Esophagus squamous epithelium (tissue), 5 donors: ENCODE results near the gene KCNQ4. TPM values are rescaled to one million over a fixed set of nuclear protein-coding genes. Genes with fewer than 3 reads are reported as not detected.

Experiments
- DNase-seq: peaks from one replicate; lab custom pipeline; 2025; lab: John Stamatoyannopoulos, UW
- H3K27ac ChIP-seq, 4 donors: fragments of 200-600 bp; sonication (generic); one replicate each; pipeline ENCODE4 v1.5.1; 2016 to 2019; ENCODE audit warnings: mild to moderate bottlenecking in 1 of 4
- H3K27me3 ChIP-seq, 4 donors: fragments of 200-600 bp; sonication (generic); 1 replicate in 3 of 4; 2 replicates in 1 of 4; pipeline versions ENCODE4 v1.5.1 to v1.6.0; 2017 to 2021; ENCODE audit warnings: antibody characterized with exemption in 1 of 4
- H3K36me3 ChIP-seq, 3 donors: fragments of 200-600 bp; sonication (generic); one replicate each; pipeline ENCODE4 v1.5.1; 2016 to 2019
- H3K4me1 ChIP-seq, 3 donors: fragments of 200-600 bp; sonication (generic); one replicate each; pipeline ENCODE4 v1.5.1; 2017 to 2019
- H3K4me3 ChIP-seq, 4 donors: fragments of 200-600 bp; sonication (generic); 1 replicate in 3 of 4; 2 replicates in 1 of 4; pipeline ENCODE4 v1.5.1; 2016 to 2019; ENCODE audit warnings: mild to moderate bottlenecking in 2 of 4, moderate library complexity in 1 of 4
- H3K9me3 ChIP-seq, 3 donors: fragments of 200-600 bp; sonication (generic); one replicate each; pipeline ENCODE4 v1.5.1; 2016 to 2019
- CTCF ChIP-seq, 6 experiments: fragments of 450-650 bp in 4 of 6; fragments of 200-600 bp in 2 of 6; sonication (generic) in 2 of 6; IDR thresholded peaks; one replicate each; pipeline ENCODE4 v1.5.1; 2016 to 2019; ENCODE audit warnings: antibody characterized with exemption in 6 of 6, mild to moderate bottlenecking in 4 of 6, moderate library complexity in 4 of 6
- POLR2A ChIP-seq, 4 donors: fragments of 450-650 bp; IDR thresholded peaks; one replicate each; pipeline ENCODE4 v1.6.1; 2017; ENCODE audit warnings: antibody characterized with exemption in 4 of 4, mild to moderate bottlenecking in 4 of 4, moderate library complexity in 3 of 4
- WGBS, 2 donors: methylation state at CpG; one replicate each; pipeline ENCODE4 v1.1.5; 2018; 5-methylcytosine and 5-hydroxymethylcytosine counted together
- intact Hi-C: fragments of 100-400 bp; cut with DNase I; formaldehyde crosslinking; loops from one replicate; pipeline ENCODE4 v1.15.0; 2022
- total RNA-seq, 4 donors: library from RNA; depleted of rRNA; stranded (reverse); fragments of >200 nt; gene quantifications; one replicate each; pipeline ENCODE4 v1.1.0, GENCODE V29; 2016
- donor health status: DM: yes; HTN: yes; CAD: no.

Gene KCNQ4
- total RNA-seq, 4 donors from 2014 or later, result 0.50 to 2.1 (median 0.81) TPM

GRCh38 chr1:40786171-40786994 lies 2.8 kb downstream of the KCNQ4 start:
- no peak for TF ChIP-seq POLR2A (IDR thresholded peaks at IDR 0.05)
- TF ChIP-seq CTCF (IDR thresholded peaks at IDR 0.05), result no peak
- H3K4me1 ChIP-seq, result peaks cover 13 to 71% (median 22%) of the 10 kb centered on the region in 3 donors
- no peak for DNase-seq
- H3K9me3 ChIP-seq, result no peaks in the 10 kb centered on the region
- H3K36me3 ChIP-seq, result no peaks in the 10 kb centered on the region
- peak overlapping the region in 3 of 4 donors; percentile 34 to 87 (median 81) for H3K27ac ChIP-seq
- 85% methylated on average over 4 of the region's 9 CpGs; no CpG with 5 or more reads in 1 of the 2 donors for WGBS, 2 donors
- H3K4me3 ChIP-seq, result no peak overlapping the region
- H3K27me3 ChIP-seq, result peaks cover 0 to 13% (median 0%) of the 10 kb centered on the region in 4 donors
- intact Hi-C loops, result no loop called here

- intact Hi-C loops, result no loop called here
- Histone ChIP-seq H3K9me3 (no peaks in the 10 kb centered on the region), H3K4me3 (no peak overlapping the region), H3K27ac (peak overlapping the region in 3 of 4 donors; percentile 42 to 87 (median 81)), H3K27me3 (peaks cover 0 to 13% (median 0%) of the 10 kb centered on the region in 4 donors), H3K36me3 (no peaks in the 10 kb centered on the region), H3K4me1 (peaks cover 13 to 76% (median 22%) of the 10 kb centered on the region in 3 donors)
- TF ChIP-seq POLR2A (IDR thresholded peaks at IDR 0.05) (no peak), CTCF (IDR thresholded peaks at IDR 0.05) (no peak)
- DNase-seq, result no peak
- 42 to 79% methylated on average over 4 to 5 of the region's 9 CpGs for WGBS, 2 donors
Measured at GRCh38 chr1:40786995-40787705, 3.6 kb downstream of the KCNQ4 start.

GRCh38 chr1:40787737-40788560 lies 4.4 kb downstream of the KCNQ4 start:
- TF ChIP-seq POLR2A (IDR thresholded peaks at IDR 0.05) (no peak), CTCF (IDR thresholded peaks at IDR 0.05) (no peak)
- Histone ChIP-seq H3K4me3 (no peak overlapping the region), H3K27ac (peak overlapping the region in 3 of 4 donors; percentile 38 to 81 (median 42)), H3K27me3 (peaks cover 0 to 7% (median 0%) of the 10 kb centered on the region in 4 donors), H3K4me1 (peaks cover 7 to 70% (median 19%) of the 10 kb centered on the region in 3 donors), H3K36me3 (no peaks in the 10 kb centered on the region), H3K9me3 (no peaks in the 10 kb centered on the region)
- intact Hi-C loops, result no loop called here
- whole genome bisulfite sequencing, 2 donors, result 76 to 80% methylated on average over 9 to 10 of the region's 19 CpGs
- DNase-seq, result no peak

- no peak for DNase-seq
- Histone ChIP-seq H3K9me3 (no peaks in the 10 kb centered on the region), H3K27ac (peak overlapping the region in 2 of 4 donors; percentile 39 to 81), H3K27me3 (no peaks in the 10 kb centered on the region), H3K4me1 (peaks cover 3 to 63% (median 14%) of the 10 kb centered on the region in 3 donors), H3K4me3 (no peak overlapping the region), H3K36me3 (no peaks in the 10 kb centered on the region)
- intact Hi-C loops, result no loop called here
- TF ChIP-seq POLR2A (IDR thresholded peaks at IDR 0.05) (no peak), CTCF (IDR thresholded peaks at IDR 0.05) (no peak)
- 70 to 84% methylated on average over 5 to 9 of the region's 17 CpGs for WGBS, 2 donors
Measured at GRCh38 chr1:40788561-40789341, 5.2 kb downstream of the KCNQ4 start.
